Lung (tissue), 12 donors: ENCODE measurements around the gene DNMBP. TPM values are rescaled to one million over a fixed set of nuclear protein-coding genes. Genes with fewer than 3 reads are reported as not detected.

Source experiments
- ATAC-seq: fragments of 200-7000 bp; cut with Tn5 transposase; one replicate; pipeline ENCODE4 v1.9.1; 2020; ENCODE audit warnings: moderate number of reproducible peaks; ENCODE audit not compliant: insufficient read depth, low FRiP score
- DNase-seq, 3 donors: peaks; one replicate each; pipeline ENCODE4 v3.0.0-alpha.2; 2013 to 2017
- H3K27ac ChIP-seq, 2 donors: one replicate each; pipeline ENCODE4 v1.5.1; 2013; ENCODE audit warnings: mild to moderate bottlenecking in 2 of 2, moderate library complexity in 2 of 2, control low read depth in 1 of 2, inconsistent platforms in 1 of 2, low read depth in 1 of 2, low read length in 1 of 2
- H3K27me3 ChIP-seq, 3 donors: one replicate each; pipeline ENCODE4 v1.5.1; 2013; ENCODE audit warnings: low read length in 2 of 3; ENCODE audit not compliant: control insufficient read depth in 3 of 3, insufficient read depth in 3 of 3
- H3K36me3 ChIP-seq, 4 donors: one replicate each; pipeline ENCODE4 v1.5.1; 2013; ENCODE audit warnings: low read length in 4 of 4, mild to moderate bottlenecking in 1 of 4, moderate library complexity in 1 of 4; ENCODE audit not compliant: control insufficient read depth in 4 of 4, insufficient read depth in 4 of 4
- H3K4me1 ChIP-seq, 5 donors: one replicate each; pipeline ENCODE4 v1.5.1; 2013; ENCODE audit warnings: low read length in 5 of 5, mild to moderate bottlenecking in 2 of 5, moderate library complexity in 1 of 5; ENCODE audit not compliant: control insufficient read depth in 5 of 5, insufficient read depth in 5 of 5
- H3K4me3 ChIP-seq: one replicate; pipeline ENCODE4 v1.5.1; 2013; ENCODE audit warnings: mild to moderate bottlenecking, control low read depth, moderate library complexity
- H3K9ac ChIP-seq, 2 donors: one replicate each; pipeline ENCODE4 v1.5.1; 2013; ENCODE audit warnings: low read length in 2 of 2, control low read depth in 1 of 2; ENCODE audit not compliant: insufficient read depth in 1 of 2
- H3K9me3 ChIP-seq, 4 donors: one replicate each; pipeline ENCODE4 v1.5.1; 2013; ENCODE audit warnings: low read length in 3 of 4, mild to moderate bottlenecking in 1 of 4, moderate library complexity in 1 of 4; ENCODE audit not compliant: control insufficient read depth in 4 of 4, insufficient read depth in 3 of 4
- WGBS, 2 donors: extraction: QIAGEN DNeasy Blood & Tissue Kit; methylation state at CpG; one replicate each; pipeline ENCODE4 v1.1.7; 2013; 5-methylcytosine and 5-hydroxymethylcytosine counted together
- polyA plus RNA-seq, 2 donors: library from polyadenylated mRNA; stranded (reverse); fragments of 200-250 nt; gene quantifications; one replicate each; pipeline ENCODE4 v1.2.1, GENCODE V29; 2013
- total RNA-seq, 2 donors: library from RNA; depleted of rRNA in 1 of 2; stranded (reverse); fragments of >200 nt in 1 of 2; gene quantifications; one replicate each; pipeline ENCODE4 v1.2.1, GENCODE V29; 2014 to 2021
- TF ChIP-seq, protein P1 (sequence below): IDR thresholded peaks from 2 replicates; pipeline ENCODE4 v1.5.1; 2012; ENCODE audit warnings: mild to moderate bottlenecking; ENCODE audit errors: control extremely low read depth, extremely low read depth
- donor health status: control.
- donor health status: control.
- donor health status: Bipolar disorder and iron deficiency.
- donor health status: healthy.
- donor health status: DM: yes; HTN: yes; CAD: no.

The DNMBP gene
- total and polyA plus RNA-seq, 4 donors, result 6.5 to 31.0 (median 12.5) TPM

- DNase-seq, result peak; percentile 77 to 90 (median 81)
- Histone ChIP-seq H3K36me3 (no peaks in the 10 kb centered on the region), H3K9ac (peak overlapping the region in 1 of 2 donors; percentile 67), H3K27me3 (no peaks in the 10 kb centered on the region), H3K27ac (peak overlapping the region in 1 of 2 donors; percentile 64), H3K4me3 (peak overlapping the region; percentile 15), H3K9me3 (no peaks in the 10 kb centered on the region), H3K4me1 (peaks cover 9 to 31% (median 18%) of the 10 kb centered on the region in 5 donors)
- peak; percentile 51 for ATAC-seq
- 65 to 82% methylated on average over 9 of the region's 9 CpGs for WGBS, 2 donors
- TF ChIP-seq, protein P1, sequence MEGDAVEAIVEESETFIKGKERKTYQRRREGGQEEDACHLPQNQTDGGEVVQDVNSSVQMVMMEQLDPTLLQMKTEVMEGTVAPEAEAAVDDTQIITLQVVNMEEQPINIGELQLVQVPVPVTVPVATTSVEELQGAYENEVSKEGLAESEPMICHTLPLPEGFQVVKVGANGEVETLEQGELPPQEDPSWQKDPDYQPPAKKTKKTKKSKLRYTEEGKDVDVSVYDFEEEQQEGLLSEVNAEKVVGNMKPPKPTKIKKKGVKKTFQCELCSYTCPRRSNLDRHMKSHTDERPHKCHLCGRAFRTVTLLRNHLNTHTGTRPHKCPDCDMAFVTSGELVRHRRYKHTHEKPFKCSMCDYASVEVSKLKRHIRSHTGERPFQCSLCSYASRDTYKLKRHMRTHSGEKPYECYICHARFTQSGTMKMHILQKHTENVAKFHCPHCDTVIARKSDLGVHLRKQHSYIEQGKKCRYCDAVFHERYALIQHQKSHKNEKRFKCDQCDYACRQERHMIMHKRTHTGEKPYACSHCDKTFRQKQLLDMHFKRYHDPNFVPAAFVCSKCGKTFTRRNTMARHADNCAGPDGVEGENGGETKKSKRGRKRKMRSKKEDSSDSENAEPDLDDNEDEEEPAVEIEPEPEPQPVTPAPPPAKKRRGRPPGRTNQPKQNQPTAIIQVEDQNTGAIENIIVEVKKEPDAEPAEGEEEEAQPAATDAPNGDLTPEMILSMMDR, result no peak
Measured at GRCh38 chr10:99930731-99931550, 78.8 kb downstream of the DNMBP start.

GRCh38 chr10:99929360-99929759 lies 80.4 kb downstream of the DNMBP start:
- no peak overlapping the region for H3K9ac ChIP-seq
- no peak overlapping the region for H3K4me3 ChIP-seq
- H3K27me3 ChIP-seq, result no peaks in the 10 kb centered on the region
- DNase-seq (peak in 2 of 3 donors; percentile 40 to 62), ATAC-seq (no peak)
- peaks cover 9 to 38% (median 18%) of the 10 kb centered on the region in 5 donors for H3K4me1 ChIP-seq
- peak overlapping the region in 1 of 2 donors; percentile 15 for H3K27ac ChIP-seq
- WGBS, 2 donors, result 61 to 86% methylated on average over 9 of the region's 9 CpGs
- TF ChIP-seq, protein P1, result no peak
- no peaks in the 10 kb centered on the region for H3K36me3 ChIP-seq
- H3K9me3 ChIP-seq, result no peaks in the 10 kb centered on the region

DNA sequence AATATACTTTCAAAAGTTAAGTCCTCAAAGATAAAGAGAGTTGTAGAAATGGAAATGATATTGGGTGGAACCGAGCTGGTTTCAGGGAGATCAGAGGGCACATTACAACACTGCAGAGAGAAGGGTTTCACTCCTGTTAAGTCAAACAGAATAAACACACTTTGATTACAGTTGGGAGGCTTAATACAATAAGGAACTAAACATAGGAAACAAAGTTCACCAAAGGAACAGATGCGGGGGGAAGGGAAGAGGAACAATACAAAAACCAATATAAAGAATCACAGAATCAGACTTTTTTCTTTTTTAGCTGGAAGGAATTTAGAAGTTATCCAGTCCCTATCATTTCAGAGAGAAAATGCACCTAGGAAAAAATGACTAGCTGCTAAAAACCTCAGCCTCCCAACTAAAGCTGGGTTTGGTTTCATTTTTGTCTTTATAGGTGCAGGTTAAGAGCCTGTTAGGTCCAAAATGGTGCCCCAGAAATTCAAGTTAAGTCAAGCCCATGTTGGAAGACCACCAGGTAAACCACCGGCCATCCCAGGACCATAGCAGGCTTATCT lies 81.9 kb downstream of the DNMBP start:
- Histone ChIP-seq H3K27ac (peak overlapping the region; percentile 10 to 76), H3K4me1 (peaks cover 9 to 38% (median 18%) of the 10 kb centered on the region in 5 donors), H3K4me3 (peak overlapping the region; percentile 11), H3K36me3 (no peaks in the 10 kb centered on the region), H3K9me3 (no peaks in the 10 kb centered on the region), H3K9ac (peak overlapping the region in 1 of 2 donors; percentile 40), H3K27me3 (no peaks in the 10 kb centered on the region)
- 22 to 26% methylated on average over 3 of the region's 3 CpGs for WGBS, 2 donors
- no peak for ATAC-seq
- peak in 2 of 3 donors; percentile 39 to 42 for DNase-seq
- TF ChIP-seq, protein P1, result no peak
